NCI-H146 (cell line): Measurements from ENCODE around the gene RBBP8NL.
"Not testable (repeated sequence)": the region's sequence is repeated elsewhere in the genome, so short reads cannot be mapped to it uniquely, and the experiment has no call there.

Source experiments
- DNase-seq: peaks from one replicate; lab custom pipeline; 2025; lab: John Stamatoyannopoulos, UW

Gene RBBP8NL

DNA sequence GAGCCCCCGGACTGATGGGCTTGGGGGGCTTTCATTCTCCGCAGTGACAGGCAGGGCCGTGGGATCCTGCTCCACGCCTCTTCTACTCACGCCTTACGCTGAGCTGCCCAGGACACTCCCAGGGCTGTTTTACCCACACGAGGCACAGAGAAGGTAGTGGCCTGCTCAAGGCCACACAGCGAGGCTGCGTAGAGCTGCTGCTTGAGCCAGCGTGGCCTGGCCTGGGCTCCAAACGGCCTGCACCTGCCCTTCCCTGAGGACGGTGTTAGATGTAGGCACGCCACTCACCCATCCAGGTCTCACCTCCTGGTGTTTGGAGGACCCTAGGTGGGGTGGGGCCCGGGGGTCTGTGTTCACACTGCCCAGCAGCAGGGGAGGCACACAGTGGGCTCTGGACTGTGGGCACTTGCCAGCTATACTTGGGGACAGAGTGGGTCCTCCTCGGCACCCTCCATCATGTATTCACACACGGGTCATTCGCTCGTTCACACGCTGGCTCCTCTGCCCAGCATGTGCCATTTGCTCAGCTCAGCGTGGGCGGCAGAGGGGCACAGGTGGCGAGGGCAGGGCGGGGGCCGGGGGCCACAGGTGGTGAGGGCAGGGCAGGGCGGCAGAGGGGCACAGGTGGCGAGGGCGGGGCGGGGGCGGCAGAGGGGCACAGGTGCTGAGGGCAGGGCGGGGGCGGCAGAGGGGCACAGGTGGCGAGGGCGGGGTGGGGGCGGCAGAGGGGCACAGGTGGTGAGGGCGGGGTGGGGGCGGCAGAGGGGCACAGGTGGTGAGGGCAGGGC lies 18.4 kb upstream of the RBBP8NL start:
- DNase-seq = no peak

DNA sequence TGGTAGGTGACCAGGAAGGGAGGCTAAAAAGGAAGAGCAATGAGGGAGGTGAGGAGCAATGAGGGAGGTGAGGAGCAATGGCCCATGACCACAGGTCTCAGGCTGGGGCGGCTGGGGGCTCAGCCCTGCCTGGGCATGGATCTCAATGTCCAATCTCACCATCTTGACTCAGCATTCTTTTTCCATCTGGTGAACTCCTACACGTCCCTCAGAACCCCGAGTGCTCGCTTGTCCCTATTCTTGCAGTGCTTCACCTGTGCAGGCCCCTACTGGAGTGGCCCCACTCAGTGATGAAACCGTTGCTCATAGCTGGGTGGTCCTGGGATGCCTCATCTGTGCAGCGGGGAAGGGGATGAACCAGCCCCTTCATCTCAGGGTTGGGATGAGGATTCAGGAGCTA lies 16.9 kb upstream of the RBBP8NL start:
- DNase-seq = no peak

DNA sequence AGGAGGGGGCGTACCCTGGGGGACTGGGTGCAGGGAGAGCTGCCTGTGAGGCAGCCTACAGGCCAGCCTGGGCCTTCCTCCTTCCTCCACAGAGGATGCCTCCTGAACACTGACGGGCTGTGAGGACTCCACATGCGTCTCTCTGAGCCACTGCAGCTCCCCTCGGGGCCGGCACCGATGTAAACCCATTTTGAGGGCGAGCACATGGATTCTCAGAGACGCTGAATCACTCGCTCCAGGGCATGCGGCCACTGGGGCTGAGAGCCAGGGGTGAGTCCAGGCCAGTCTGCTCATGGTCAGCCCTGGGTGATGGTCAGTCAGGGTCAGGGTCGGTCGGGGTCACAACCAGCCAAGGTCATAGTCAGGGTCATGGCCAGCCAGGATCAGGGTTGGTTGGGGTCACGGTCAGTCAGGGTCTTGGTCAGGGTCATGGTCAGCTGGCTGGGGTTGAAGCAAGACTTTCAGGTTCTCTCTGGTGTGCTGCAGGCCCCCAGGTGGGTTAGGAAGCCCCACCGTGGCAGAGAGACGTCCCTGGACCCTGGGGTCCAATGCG lies 14.7 kb upstream of the RBBP8NL start:
- DNase-seq = no peak

DNA sequence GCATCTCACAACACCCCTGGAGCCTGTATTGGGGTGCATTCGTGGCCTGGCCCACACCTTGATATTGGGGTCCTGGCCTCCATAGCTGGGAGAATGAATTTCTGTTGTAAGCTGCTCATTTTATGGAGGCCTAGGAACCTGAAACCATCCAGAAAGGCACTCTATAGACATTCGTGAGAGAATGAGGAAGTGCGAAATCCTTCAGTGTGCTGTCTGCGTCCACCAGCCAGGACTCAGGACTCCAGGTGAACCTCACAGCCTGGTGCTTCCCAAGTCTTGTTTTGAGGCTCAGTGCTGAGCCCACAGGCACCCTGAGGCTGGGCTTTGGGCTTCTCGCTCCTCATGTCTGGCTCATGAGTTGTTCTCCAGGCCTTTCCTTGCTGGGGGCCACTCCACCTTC lies 11.9 kb upstream of the RBBP8NL start:
- no peak for DNase-seq

DNA sequence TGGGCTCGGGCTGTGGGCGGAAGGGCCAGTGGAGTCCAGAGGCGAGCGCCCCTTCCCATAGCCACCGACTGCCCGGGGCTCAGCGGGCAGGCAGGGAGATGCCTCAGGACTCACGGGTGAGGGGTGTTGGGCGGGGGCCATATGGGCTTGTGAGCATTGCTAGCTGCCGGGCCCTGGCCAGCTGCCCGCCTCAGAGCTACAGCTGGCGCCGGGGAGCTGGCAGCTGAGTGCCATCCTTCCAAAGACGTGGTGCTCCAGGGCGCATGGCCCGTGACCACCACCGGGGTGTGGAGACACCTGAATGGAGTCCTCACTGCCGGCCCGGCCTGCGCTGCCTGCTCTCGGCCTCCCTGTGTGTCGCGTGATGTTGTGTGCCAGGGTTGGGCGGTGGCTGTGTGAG lies 10.6 kb upstream of the RBBP8NL start:
- DNase-seq = no peak

DNA sequence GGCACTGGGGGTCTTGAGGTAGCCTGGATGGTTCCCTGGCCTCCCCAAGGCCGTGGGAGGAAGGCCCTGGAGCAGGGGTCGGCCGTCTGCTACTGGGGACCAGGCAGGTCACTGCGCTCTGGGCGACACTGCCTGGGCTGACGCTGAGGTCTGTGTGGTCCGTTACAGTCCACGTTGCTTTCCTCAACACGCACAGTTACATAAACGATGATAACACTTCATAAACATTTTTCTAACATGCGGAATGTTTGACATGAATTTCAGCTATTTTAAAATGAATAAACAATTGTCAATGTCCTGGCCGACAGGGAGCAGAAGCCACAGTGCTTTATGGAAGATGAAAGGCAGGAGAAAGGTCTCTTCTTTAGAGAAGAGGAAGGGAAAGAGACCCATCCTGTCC lies 10.2 kb upstream of the RBBP8NL start:
- DNase-seq = no peak

DNA sequence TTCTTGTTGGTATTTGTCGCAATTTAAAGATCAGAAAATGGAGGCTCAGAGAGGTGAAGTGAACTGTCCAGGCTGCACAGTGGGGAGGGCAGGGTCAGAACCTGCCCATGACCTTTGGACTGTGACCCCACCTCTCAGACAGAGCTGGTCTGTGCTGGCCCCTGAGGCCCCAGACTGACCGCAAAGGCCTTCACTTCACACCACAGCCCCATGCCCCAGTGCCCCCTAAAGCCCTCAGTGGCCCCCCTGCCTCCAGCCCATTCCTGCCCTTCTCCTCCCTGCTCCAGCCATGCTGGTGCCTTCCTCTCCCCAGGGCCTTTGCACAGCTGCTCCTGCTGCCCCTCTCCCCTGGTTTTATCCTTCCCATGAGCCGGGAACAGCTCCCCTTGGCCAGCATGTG lies 9.4 kb upstream of the RBBP8NL start:
- DNase-seq = no peak

DNA sequence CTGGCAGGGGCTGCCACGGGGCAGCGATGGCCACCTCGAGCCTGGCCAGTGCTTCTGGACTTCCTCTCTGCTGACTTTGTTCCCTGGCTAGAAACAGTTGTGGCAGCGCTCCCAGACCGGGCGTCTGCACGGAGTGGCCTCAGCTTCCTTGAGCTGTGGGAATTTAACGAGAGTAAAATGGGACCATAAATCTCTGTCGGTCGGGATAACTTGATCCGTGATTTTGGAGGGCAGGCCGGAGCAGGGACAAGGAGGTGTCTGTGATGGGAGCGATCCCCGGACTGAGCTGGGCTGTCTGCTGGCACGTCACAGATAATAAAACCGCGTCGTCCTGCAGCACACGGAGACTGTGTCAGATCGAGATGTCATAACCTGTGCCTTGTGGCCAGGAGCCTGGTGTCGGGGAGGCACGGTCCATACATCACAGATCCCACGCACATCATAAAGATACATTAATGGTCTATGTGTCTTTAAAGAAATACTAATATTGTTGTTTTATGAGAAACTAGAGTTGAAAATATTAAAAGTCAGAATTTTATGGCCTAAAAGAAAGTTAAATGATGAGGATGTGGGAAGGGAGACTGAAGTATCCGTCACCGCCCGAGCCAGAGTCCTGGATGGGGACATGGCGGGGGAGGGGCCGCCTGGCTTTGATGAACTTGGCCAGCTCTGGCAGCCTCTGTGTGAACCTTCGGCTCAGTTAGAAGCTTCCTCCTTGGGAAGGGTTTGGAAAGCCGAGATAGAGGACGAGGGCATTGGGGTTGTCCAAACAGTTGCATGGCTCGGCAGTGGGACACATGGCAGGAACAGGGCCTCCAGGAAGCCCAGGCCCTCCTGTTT lies 6.5 kb upstream of the RBBP8NL start:
- DNase-seq = no peak

DNA sequence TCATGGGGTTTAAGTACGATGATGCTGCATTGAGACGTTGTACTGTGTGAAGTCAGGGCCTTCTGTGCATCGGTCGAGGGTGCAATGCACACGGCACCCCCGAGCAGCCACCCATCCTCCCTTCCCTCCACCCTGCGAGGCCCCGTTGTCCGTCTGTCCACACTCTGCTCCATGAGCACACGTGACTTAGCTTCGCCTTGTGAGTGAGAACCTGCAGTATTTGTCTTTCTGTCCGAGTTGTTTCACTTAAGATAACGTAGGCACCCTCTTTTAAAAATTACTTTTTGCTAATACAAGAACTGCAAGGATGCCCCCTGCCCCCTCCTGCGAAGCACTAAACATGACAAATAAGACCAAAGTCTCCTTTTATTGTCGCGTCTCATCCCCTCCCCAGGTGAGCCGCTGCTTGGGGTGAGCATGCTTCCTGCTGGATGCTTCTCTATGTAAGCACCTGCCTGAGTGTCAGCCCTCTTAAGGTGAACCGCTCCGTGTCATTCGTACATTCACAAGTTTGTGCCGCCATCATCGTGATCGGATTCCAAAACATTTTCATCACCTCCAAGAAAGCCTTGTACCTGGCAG lies 3.6 kb upstream of the RBBP8NL start:
- DNase-seq = no peak

DNA sequence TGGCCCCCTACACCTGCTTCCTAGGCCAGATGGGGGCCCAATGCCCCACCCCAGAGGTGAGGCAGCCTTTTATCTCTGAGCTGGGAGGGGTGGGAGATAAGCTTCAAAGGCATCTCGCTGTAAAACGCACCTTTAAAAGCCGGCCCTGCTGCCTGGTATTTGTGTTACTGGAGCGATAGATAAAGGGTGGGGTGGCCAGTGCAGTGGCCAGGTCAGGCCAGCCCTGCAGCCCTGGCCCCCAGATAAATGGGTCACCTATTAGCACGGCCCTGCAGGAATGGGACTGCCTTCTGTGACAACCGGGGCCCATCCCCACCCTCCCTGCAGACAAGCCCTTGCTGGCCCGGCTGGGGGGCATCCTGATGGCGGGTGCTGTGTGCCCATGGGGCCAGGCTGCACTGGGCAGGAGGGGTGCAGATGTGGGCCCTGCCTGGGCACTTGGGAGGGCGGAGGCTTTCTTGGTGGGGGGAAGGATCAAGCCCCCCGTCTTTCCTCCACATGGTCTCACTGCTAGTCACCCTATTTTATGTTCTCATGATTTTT lies 3.0 kb upstream of the RBBP8NL start:
- no peak for DNase-seq

DNA sequence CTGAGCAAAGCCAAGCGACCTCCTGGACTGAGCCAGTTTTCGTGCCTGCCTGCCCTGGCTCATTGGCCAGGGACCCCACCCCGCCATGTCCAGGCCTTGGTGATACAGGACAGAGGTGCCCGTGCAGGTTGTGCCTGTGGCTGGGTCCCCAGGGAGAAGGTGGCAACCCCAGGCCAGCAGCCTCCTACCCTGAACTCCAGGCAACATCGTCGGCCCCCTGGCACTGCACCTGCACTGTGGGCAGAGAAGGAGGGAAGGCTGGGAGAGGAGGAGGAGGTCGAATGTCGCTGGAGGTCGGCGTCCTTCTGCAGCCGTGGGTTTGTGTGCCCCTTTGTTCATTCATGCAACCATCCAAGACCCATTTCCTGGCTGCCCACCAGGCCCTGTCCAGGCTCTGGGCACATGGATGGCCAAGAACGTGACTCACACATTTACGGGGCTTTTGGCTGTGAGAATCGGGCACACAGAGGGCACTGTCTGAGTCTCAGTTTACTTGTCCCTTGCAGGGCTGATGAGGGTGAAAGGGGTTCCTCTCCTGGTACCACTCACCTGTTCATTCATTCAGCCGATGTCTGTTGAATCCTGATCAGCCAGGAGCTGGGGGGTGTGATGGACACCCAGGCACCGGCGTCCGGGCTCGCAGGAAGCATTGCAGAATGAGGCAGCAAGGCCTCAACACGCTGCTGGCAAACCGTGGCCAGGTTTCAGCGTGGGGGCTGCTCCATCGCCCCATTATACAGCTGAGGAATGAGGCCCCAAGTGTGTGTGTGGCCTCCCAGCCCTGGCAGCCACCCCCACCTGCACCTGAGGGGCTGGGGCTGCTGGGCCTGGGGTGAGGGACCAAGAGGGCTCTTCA lies 2.3 kb upstream of the RBBP8NL start:
- DNase-seq = no peak

DNA sequence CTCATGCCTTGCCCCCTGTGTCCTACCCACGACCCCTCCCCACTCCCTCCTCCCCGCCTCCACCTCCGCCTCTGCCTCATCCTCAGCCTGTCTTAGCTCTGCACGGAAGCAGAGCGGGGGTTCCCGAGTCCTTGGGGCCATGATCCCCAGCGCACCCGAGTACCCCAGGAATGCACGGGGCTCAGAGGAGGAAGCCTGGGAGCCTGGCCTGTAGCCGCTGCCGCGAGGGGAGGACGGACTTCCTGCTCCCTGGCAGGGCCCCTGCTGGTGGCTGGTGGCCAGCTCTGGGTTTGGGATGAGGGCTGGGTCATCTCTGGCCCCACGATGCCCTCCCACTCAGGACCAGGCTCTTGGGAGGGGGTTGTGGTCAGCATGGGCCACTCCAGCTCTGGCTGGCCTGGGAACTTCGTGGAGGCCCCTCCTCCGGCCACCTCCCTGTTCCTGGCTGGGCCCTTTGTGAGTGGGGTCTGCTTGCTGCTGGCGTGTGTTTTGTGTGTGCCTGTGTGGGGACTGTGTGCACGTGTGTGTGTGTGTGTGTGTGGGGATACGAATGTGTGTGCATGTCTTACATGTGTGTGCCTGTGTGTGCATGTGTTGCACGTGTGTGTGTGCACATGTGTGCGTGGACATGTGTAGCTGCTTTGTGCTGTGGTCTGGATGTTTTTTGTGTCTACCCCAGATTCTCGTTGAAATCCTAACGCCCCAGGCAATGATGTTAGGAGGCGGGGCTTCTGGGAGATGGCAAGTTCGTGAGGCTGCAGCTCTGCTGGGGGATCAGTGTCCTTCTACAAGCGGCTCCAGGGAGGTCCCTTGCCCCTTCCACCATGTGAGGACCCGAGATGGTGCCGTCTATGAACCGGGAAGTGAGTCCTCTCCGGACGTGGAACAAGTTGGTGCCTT lies 1.3 kb upstream of the RBBP8NL start:
- no peak for DNase-seq

DNA sequence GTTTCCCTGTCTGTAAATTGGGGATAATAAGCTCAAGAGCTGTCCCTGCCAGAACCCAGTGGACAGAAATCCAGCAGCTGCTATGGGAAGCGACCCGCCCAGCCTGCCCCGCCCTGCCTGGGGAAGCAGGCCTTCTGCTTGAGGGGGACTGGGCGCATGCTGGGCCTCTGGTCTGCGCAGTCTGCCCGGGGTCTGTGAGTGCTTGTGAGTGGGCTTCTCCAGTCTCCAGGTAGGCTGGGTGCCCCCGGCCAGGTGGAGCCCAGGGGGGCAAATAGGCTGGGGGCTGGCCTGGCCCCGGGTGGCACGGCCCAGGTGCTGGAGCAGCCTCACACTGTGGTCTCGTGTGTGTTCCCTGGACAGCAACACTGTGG lies 648 bp upstream of the RBBP8NL start:
- no peak for DNase-seq

DNA sequence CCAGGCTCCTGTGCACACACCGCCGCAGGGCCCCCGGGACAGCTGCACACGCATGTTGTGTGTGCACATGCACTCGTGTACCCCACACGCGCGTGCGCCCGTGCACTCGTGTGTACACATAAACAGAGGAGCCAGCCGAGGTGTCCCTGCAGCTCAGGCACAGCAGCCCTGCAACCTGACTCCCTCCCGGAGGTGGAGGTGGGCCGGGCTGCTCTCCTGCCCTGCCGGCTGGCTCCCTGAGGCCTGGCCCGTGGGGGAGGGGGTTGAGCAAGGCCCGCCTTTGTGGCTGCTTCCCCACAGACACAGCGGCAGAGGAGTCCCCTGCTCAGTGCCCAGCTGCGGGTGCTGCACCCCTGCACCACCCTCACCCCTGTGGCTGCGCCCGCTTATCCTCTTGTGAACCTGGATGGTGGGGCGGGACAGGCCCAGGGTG lies 624 bp downstream of the RBBP8NL start:
- no peak for DNase-seq

DNA sequence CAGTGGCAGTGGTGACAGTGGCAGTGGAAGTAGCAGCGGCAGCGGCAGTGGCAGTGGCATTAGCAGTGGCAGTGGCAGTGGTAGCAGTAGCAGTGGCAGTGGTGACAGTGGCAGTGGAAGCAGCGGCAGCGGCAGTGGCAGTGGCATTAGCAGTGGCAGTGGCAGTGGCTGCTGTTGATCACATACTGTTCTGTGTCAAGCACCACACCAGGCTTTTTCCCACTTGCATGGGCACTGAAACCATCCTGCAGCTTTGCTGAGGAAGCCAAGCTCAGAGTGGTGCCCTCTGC lies 1.3 kb downstream of the RBBP8NL start:
- DNase-seq = not testable (repeated sequence)

DNA sequence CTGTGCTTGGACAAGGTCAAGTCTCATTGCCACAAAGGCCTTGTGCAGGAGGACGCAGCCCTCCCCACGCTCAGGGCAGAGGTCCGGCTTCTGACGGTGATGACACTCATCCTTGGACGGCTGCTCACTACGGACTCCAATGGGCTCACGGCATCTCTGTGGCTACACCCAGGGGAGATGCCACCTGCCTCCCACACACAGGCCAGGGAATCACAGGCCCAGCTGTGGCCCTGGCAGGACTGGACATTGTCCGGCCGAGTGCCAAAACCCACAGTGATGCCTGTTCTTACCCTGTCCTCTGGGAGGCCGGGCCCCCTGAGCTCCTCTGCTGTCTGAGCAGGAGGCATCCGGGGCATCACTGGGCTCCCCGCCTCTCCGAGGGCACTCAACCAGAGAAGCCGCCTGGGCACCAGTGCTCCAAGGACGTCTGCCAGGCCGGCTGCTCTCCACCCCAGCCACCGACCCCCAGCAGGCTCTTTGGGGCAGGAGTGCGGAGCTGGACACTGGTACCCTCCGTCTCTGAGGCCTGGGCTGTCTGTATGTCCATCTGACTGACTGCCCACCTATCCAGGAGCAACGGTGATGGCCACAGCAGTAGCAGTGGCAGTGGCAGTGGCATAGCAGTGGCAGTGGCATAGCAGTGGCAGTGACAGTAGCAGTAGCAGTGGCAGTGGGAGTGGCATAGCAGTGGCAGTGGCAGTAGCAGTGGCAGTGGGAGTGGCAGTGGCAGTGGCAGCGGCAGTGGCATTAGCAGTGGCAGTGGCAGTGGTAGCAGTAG lies 1.9 kb downstream of the RBBP8NL start:
- no peak for DNase-seq

DNA sequence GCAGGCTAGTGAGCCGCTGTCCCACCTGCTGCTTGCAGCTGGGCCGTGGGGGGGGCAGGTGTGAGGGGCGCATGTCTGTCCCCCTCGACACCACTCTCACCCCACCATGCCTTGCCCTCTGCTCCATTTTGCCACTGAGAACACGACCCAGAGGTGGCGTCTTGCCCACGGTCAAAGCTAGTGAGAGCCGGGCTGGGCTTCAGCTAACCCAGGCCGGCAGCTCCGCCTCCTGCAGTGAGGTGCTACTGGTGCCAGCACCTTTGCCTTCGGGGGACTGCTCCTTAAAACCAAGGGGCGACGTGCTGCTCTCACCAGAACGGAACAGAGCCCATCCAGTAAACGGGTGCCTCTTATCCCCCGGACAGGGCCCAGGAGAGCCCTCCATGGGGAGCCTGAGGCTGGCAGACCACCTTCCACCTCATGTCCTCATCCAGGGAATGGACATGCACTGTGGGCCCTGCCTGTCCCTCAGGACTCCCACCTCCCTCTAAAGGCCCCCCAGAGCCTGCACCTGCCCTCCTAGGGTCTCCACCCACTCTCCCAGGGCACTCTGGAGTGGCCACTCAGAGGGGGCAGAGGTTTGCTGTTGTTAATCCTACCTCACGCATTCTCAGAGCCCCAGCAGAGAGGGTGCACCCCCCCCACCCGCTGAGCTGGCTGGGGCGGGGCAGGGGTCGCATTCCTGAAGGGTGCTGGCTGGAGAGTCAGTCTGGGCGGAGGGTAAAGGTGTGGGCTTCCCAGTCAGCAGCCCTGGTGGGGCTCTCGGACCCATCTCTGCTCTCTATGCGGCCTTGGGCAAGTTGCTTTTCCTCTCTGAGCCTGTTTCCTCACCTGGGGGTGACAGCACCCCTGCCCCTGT lies 2.9 kb downstream of the RBBP8NL start:
- DNase-seq = no peak

DNA sequence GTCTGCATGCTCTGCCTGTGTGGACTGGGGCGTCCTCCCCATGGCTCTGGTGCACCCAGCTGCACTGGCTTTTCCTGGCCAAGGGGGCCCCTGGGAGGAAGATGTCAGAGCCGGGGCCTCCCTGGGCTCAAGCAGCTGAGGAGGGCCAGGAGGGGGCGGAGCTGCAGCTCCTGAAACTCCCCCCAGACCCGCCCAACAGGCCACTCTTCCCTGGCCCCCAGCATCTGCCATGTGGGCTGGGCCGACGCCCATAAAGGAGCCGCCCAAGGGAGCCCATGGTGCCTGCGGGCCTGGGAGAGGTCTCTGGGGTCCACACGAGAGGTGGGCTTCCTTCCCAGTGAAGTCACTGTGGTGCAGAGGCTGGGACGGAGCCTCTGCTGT lies 4.0 kb downstream of the RBBP8NL start:
- DNase-seq = no peak
